ENCODE data around the gene SUSD4. TPM values are rescaled to one million over a fixed set of nuclear protein-coding genes. Genes with fewer than 3 reads are reported as not detected.

SUSD4 gene
- total and polyA plus RNA-seq, 12 donors: 1.5 to 26.9 (median 7.0) TPM

- intact Hi-C loops (cut with DNase I): no loop called here
- no peak for DNase-seq
- H3K9me3 ChIP-seq (replicated peaks in 1 of 3): no peaks in the 10 kb centered on the region
- H3K4me1 ChIP-seq (replicated peaks in 1 of 2): no peaks in the 10 kb centered on the region
- WGBS, 4 donors: 77 to 88% (median 84%) methylated on average over 7 of the region's 7 CpGs
- no peaks in the 10 kb centered on the region for H3K36me3 ChIP-seq (replicated peaks in 1 of 2)
- H3K27ac ChIP-seq: no peak overlapping the region
- H3K27me3 ChIP-seq: no peaks in the 10 kb centered on the region
- no peak for TF ChIP-seq POLR2A (IDR thresholded peaks at IDR 0.05)
- no peak for TF ChIP-seq CTCF (IDR thresholded peaks at IDR 0.05)
- H3K4me3 ChIP-seq: no peak overlapping the region
These were observed 31.0 kb downstream of the SUSD4 start for GRCh38 chr1:223332997-223333396.

GRCh38 chr1:223331929-223332328 lies 32.0 kb downstream of the SUSD4 start:
- no peaks in the 10 kb centered on the region for H3K36me3 ChIP-seq (replicated peaks in 1 of 2)
- no peak for TF ChIP-seq POLR2A (IDR thresholded peaks at IDR 0.05)
- TF ChIP-seq CTCF (IDR thresholded peaks at IDR 0.05): no peak
- no peak for DNase-seq
- H3K27me3 ChIP-seq: no peaks in the 10 kb centered on the region
- WGBS, 4 donors: 36 to 62% (median 47%) methylated on average over 1 of the region's 1 CpG
- H3K9me3 ChIP-seq (replicated peaks in 1 of 3): no peaks in the 10 kb centered on the region
- no peak overlapping the region for H3K27ac ChIP-seq
- H3K4me3 ChIP-seq: no peak overlapping the region
- intact Hi-C loops (cut with DNase I): no loop called here
- no peaks in the 10 kb centered on the region for H3K4me1 ChIP-seq (replicated peaks in 1 of 2)

GRCh38 chr1:223331301-223331700 lies 32.7 kb downstream of the SUSD4 start:
- TF ChIP-seq CTCF (IDR thresholded peaks at IDR 0.05): no peak
- no peak for TF ChIP-seq POLR2A (IDR thresholded peaks at IDR 0.05)
- Histone ChIP-seq H3K36me3 (replicated peaks in 1 of 2) (no peaks in the 10 kb centered on the region), H3K4me1 (replicated peaks in 1 of 2) (no peaks in the 10 kb centered on the region), H3K27ac (no peak overlapping the region), H3K27me3 (no peaks in the 10 kb centered on the region), H3K9me3 (replicated peaks in 1 of 3) (no peaks in the 10 kb centered on the region), H3K4me3 (no peak overlapping the region)
- 59 to 84% (median 74%) methylated on average over 3 to 4 of the region's 4 CpGs for WGBS, 4 donors
- intact Hi-C loops (cut with DNase I): no loop called here
- no peak for DNase-seq

- TF ChIP-seq CTCF (IDR thresholded peaks at IDR 0.05) (no peak), POLR2A (IDR thresholded peaks at IDR 0.05) (no peak)
These were observed 33.5 kb downstream of the SUSD4 start for GRCh38 chr1:223330466-223330865.

More at GRCh38 chr1:223330466-223330865, 33.5 kb downstream of the SUSD4 start:
- no peak overlapping the region for H3K27ac ChIP-seq
- H3K4me3 ChIP-seq: no peak overlapping the region
- DNase-seq: no peak
- intact Hi-C loops (cut with DNase I): no loop called here
- no peaks in the 10 kb centered on the region for H3K27me3 ChIP-seq
- no peaks in the 10 kb centered on the region for H3K9me3 ChIP-seq (replicated peaks in 1 of 3)
- WGBS, 4 donors: 60 to 69% (median 67%) methylated on average over 3 of the region's 3 CpGs
- H3K4me1 ChIP-seq (replicated peaks in 1 of 2): no peaks in the 10 kb centered on the region
- no peaks in the 10 kb centered on the region for H3K36me3 ChIP-seq (replicated peaks in 1 of 2)

All from adrenal gland (tissue), 12 donors.